ENCODE measurements around the gene RBBP6. TPM values are rescaled to one million over a fixed set of nuclear protein-coding genes. Genes with fewer than 3 reads are reported as not detected.

Gene RBBP6
- total and polyA plus RNA-seq, 2 donors (not counting 3 experiments of a cell fraction or from before 2014, with no cell fraction given): 16.8 to 52.1 TPM

- Histone ChIP-seq H4K20me1 (replicated peaks; ENCODE audit: control insufficient read depth, extremely low read depth, insufficient read depth, low read length) (no peaks in the 10 kb centered on the region), H3K36me3 (ENCODE audit: control insufficient read depth in 2 of 2, extremely low read depth in 1 of 2, insufficient read depth in 2 of 2, low read length in 2 of 2) (no peaks in the 10 kb centered on the region), H3K79me2 (ENCODE audit: control insufficient read depth, insufficient read depth, low read length) (no peaks in the 10 kb centered on the region), H3K9ac (replicated peaks; ENCODE audit: extremely low read depth, insufficient read depth, low read length) (no peak overlapping the region), H3K4me3 (replicated peaks in 1 of 3; ENCODE audit: insufficient read depth in 1 of 3, low read depth in 1 of 3, low read length in 3 of 3) (no peak overlapping the region), H3K27me3 (ENCODE audit: control insufficient read depth in 2 of 2, insufficient read depth in 2 of 2, low read length in 2 of 2) (peaks cover 0 to 3% of the 10 kb centered on the region in 2 experiments), H3K4me1 (ENCODE audit: control insufficient read depth, extremely low read depth, insufficient read depth, low read length) (no peaks in the 10 kb centered on the region), H2AFZ (ENCODE audit: low read depth, low read length) (no peak overlapping the region), H3K9me1 (replicated peaks; ENCODE audit: control insufficient read depth, extremely low read depth, insufficient read depth, low read length) (no peaks in the 10 kb centered on the region), H3K27ac (ENCODE audit: insufficient read depth, low read depth, low read length) (no peak overlapping the region), H3K4me2 (ENCODE audit: insufficient read depth, low read length) (no peak overlapping the region), H3K9me3 (replicated peaks; ENCODE audit: control insufficient read depth, insufficient read depth, low read length) (no peaks in the 10 kb centered on the region)
- dilution Hi-C loops (cut with MboI; ENCODE audit: extremely low pct_ligation_motif_present, low sequenced_read_pairs): no loop called here
- DNase-seq (ENCODE audit: low read depth, low spot score): no peak
- intact Hi-C loops (cut with micrococcal nuclease): no loop called here
- ChIA-PET CTCF (interaction anchor here (1.3 to 5.7 kb wide), 8 partner anchors 10 to 705 kb away, joined by 5 to 170 read pairs (median 40); partner anchors contain the start of gene CACNG3), POLR2A (no interaction called here)
- no peak for FAIRE-seq
- no TSS peak for BruUV-seq (replicated peaks)
- TF ChIP-seq GATA2 (IDR thresholded peaks at IDR 0.05; ENCODE audit: insufficient read depth, insufficient read length, low read depth, low read length): no peak
- TF ChIP-seq POLR2AphosphoS5 (IDR thresholded peaks at IDR 0.05; ENCODE audit: insufficient read depth, low read depth, low read length): no peak
- TF ChIP-seq JUN (IDR thresholded peaks at IDR 0.05; ENCODE audit: borderline replicate concordance, insufficient read depth, insufficient read length, low read depth): no peak
- TF ChIP-seq, protein P1, sequence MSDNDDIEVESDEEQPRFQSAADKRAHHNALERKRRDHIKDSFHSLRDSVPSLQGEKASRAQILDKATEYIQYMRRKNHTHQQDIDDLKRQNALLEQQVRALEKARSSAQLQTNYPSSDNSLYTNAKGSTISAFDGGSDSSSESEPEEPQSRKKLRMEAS (IDR thresholded peaks at IDR 0.05; ENCODE audit: insufficient read depth, insufficient read length): no peak
- TF ChIP-seq FOS (IDR thresholded peaks at IDR 0.05; ENCODE audit: borderline replicate concordance, insufficient read depth, low read length): no peak
- TF ChIP-seq EZH2 (IDR thresholded peaks at IDR 0.05; ENCODE audit: borderline replicate concordance, low read depth, low read length, severe bottlenecking): no peak
- TF ChIP-seq MYC (IDR thresholded peaks at IDR 0.05; ENCODE audit: low read depth, low read length): no peak
- no peak for TF ChIP-seq POLR2A (IDR thresholded peaks at IDR 0.05; ENCODE audit: low read depth, low read length)
- no peak for TF ChIP-seq CTCF (IDR thresholded peaks at IDR 0.05; ENCODE audit: extremely low read depth in 1 of 2, insufficient read depth in 1 of 2, low read depth in 1 of 2, low read length in 2 of 2)
Observed at GRCh38 chr16:24505959-24506358, 33.4 kb upstream of the RBBP6 start.

All from endothelial cell of umbilical vein (primary cell).